Naive thymus-derived CD4-positive, alpha-beta T cell (primary cell): ENCODE measurements around the gene NFATC4. TPM values are rescaled to one million over a fixed set of nuclear protein-coding genes. Genes with fewer than 3 reads are reported as not detected.

Experiments
- ATAC-seq: fragments of 150-1000 bp; cut with Tn5 transposase; 2 replicates; pipeline ENCODE4 v1.10.0; 2021; ENCODE audit warnings: mild to moderate bottlenecking, moderate library complexity
- CTCF ChIA-PET: fragments of 350-600 bp; sonication (Branson Sonifier 250); formaldehyde crosslinking; loops from one replicate; lab custom pipeline; 2021; ENCODE audit warnings: antibody characterized with exemption; lab: Charles Lee
- POLR2A ChIA-PET: fragments of 350-600 bp; sonication (Branson Sonifier 250); formaldehyde crosslinking; loops from one replicate; lab custom pipeline; 2021; ENCODE audit warnings: antibody characterized with exemption, inconsistent platforms; lab: Charles Lee
- DNase-seq, 9 donors: peaks; one replicate each; pipeline versions ENCODE4 v3.0.0 to v3.0.0-alpha.2; 2020 to 2022; ENCODE audit warnings: mixed read lengths in 1 of 9
- H3K27ac ChIP-seq: one replicate; pipeline ENCODE4 v1.7.0; 2013; ENCODE audit warnings: mild to moderate bottlenecking, low read depth, low read length, moderate library complexity
- H3K27me3 ChIP-seq, 2 donors: one replicate each; pipeline ENCODE4 v1.7.0; 2013; ENCODE audit warnings: low read length in 2 of 2, mild to moderate bottlenecking in 2 of 2, moderate library complexity in 2 of 2; ENCODE audit not compliant: control insufficient read depth in 2 of 2, insufficient read depth in 2 of 2
- H3K36me3 ChIP-seq, 3 experiments: 1 replicate in 2 of 3; 2 replicates in 1 of 3; pipeline ENCODE4 v1.7.0; 2013; ENCODE audit warnings: low read length in 3 of 3, mild to moderate bottlenecking in 3 of 3, moderate library complexity in 1 of 3; ENCODE audit not compliant: insufficient read depth in 3 of 3, control insufficient read depth in 2 of 3
- H3K4me1 ChIP-seq, 2 donors: one replicate each; pipeline ENCODE4 v1.7.0; 2013; ENCODE audit warnings: low read length in 2 of 2, mild to moderate bottlenecking in 2 of 2, moderate library complexity in 1 of 2; ENCODE audit not compliant: control insufficient read depth in 2 of 2, insufficient read depth in 2 of 2
- H3K4me3 ChIP-seq: 2 replicates; pipeline ENCODE4 v1.7.0; 2013; ENCODE audit warnings: mild to moderate bottlenecking, low read length
- H3K9me3 ChIP-seq, 3 experiments: 1 replicate in 2 of 3; 2 replicates in 1 of 3; pipeline ENCODE4 v1.7.0; 2013; ENCODE audit warnings: low read length in 3 of 3; ENCODE audit not compliant: control insufficient read depth in 2 of 3
- H3K27ac Mint-ChIP-seq, 9 donors: one replicate each; pipeline ENCODE4 v1.8.0; 2020 to 2022; ENCODE audit warnings: mixed read lengths in 9 of 9, mild to moderate bottlenecking in 8 of 9, moderate library complexity in 5 of 9, inconsistent platforms in 2 of 9
- H3K27me3 Mint-ChIP-seq, 5 donors: one replicate each; pipeline ENCODE4 v1.8.0; 2021 to 2022; ENCODE audit warnings: mixed read lengths in 5 of 5, mild to moderate bottlenecking in 1 of 5
- H3K36me3 Mint-ChIP-seq, 5 donors: one replicate each; pipeline ENCODE4 v1.8.0; 2020 to 2022; ENCODE audit warnings: mixed read lengths in 5 of 5, mild to moderate bottlenecking in 3 of 5, inconsistent platforms in 1 of 5
- H3K4me1 Mint-ChIP-seq, 7 donors: one replicate each; pipeline ENCODE4 v1.8.0; 2020 to 2022; ENCODE audit warnings: mixed read lengths in 7 of 7, mild to moderate bottlenecking in 3 of 7, inconsistent platforms in 1 of 7
- H3K4me3 Mint-ChIP-seq, 10 donors: one replicate each; pipeline ENCODE4 v1.8.0; 2020 to 2022; ENCODE audit warnings: mild to moderate bottlenecking in 10 of 10, mixed read lengths in 10 of 10, moderate library complexity in 6 of 10, inconsistent platforms in 2 of 10
- H3K9me3 Mint-ChIP-seq, 11 donors: one replicate each; pipeline ENCODE4 v1.8.0; 2020 to 2022; ENCODE audit warnings: mixed read lengths in 11 of 11, mild to moderate bottlenecking in 4 of 11, inconsistent platforms in 1 of 11, moderate library complexity in 1 of 11
- intact Hi-C, 2 donors: fragments of 100-400 bp; cut with micrococcal nuclease; formaldehyde crosslinking; loops; one replicate each; pipeline ENCODE4 v1.15.1; 2023
- polyA plus RNA-seq, 2 donors: library from polyadenylated mRNA; unstranded; fragments of 300-500 nt; fragmentation: Illumina TruSeq; gene quantifications; one replicate each; pipeline ENCODE4 v1.2.3, GENCODE V29; 2021
- total RNA-seq, 6 experiments: library from RNA in 5 of 6; stranded (reverse) in 5 of 6; gene quantifications; 1 replicate in 5 of 6; 2 replicates in 1 of 6; pipeline ENCODE4 v1.2.3 and lab custom pipeline; 2021 to 2026

The NFATC4 gene
- total and polyA plus RNA-seq, 7 experiments from 2014 or later, result not detected

- ChIA-PET CTCF (no interaction called here), POLR2A (interaction anchor here (0.7 kb wide), 1 partner anchor 40 kb away, joined by 3 read pairs; no protein-coding TSS in a partner anchor)
- ATAC-seq (no peak), DNase-seq (no peak)
- no peak overlapping the region for H3K4me3 ChIP-seq
- Mint-ChIP-seq H3K4me1 (peaks cover 0 to 6% (median 0%) of the 10 kb centered on the region in 7 donors), H3K4me3 (no peak overlapping the region), H3K9me3 (no peaks in the 10 kb centered on the region), H3K36me3 (no peaks in the 10 kb centered on the region), H3K27me3 (peaks cover 5 to 57% (median 17%) of the 10 kb centered on the region in 5 donors), H3K27ac (no peak overlapping the region)
- no peaks in the 10 kb centered on the region for H3K27me3 ChIP-seq
- intact Hi-C loops, result no loop called here
- H3K9me3 ChIP-seq, result no peaks in the 10 kb centered on the region
- no peaks in the 10 kb centered on the region for H3K4me1 ChIP-seq
- no peak overlapping the region for H3K27ac ChIP-seq
- no peaks in the 10 kb centered on the region for H3K36me3 ChIP-seq
Observed at GRCh38 chr14:24392325-24393091, 24.5 kb downstream of the NFATC4 start.

GRCh38 chr14:24394275-24394674 is 26.3 kb downstream of the NFATC4 start:
- Mint-ChIP-seq H3K27ac (no peak overlapping the region), H3K4me3 (no peak overlapping the region), H3K9me3 (no peaks in the 10 kb centered on the region), H3K4me1 (peaks cover 0 to 9% (median 3%) of the 10 kb centered on the region in 7 donors), H3K27me3 (peaks cover 5 to 49% (median 12%) of the 10 kb centered on the region in 5 donors), H3K36me3 (no peaks in the 10 kb centered on the region)
- no peaks in the 10 kb centered on the region for H3K36me3 ChIP-seq
- H3K27ac ChIP-seq, result no peak overlapping the region
- no peak for ATAC-seq
- POLR2A ChIA-PET, result no interaction called here
- peaks cover 0 to 2% of the 10 kb centered on the region in 2 donors for H3K4me1 ChIP-seq
- DNase-seq, result no peak
- H3K9me3 ChIP-seq, result no peaks in the 10 kb centered on the region
- intact Hi-C loops, result no loop called here
- CTCF ChIA-PET, result no interaction called here
- H3K27me3 ChIP-seq, result no peaks in the 10 kb centered on the region
- H3K4me3 ChIP-seq, result no peak overlapping the region

DNA sequence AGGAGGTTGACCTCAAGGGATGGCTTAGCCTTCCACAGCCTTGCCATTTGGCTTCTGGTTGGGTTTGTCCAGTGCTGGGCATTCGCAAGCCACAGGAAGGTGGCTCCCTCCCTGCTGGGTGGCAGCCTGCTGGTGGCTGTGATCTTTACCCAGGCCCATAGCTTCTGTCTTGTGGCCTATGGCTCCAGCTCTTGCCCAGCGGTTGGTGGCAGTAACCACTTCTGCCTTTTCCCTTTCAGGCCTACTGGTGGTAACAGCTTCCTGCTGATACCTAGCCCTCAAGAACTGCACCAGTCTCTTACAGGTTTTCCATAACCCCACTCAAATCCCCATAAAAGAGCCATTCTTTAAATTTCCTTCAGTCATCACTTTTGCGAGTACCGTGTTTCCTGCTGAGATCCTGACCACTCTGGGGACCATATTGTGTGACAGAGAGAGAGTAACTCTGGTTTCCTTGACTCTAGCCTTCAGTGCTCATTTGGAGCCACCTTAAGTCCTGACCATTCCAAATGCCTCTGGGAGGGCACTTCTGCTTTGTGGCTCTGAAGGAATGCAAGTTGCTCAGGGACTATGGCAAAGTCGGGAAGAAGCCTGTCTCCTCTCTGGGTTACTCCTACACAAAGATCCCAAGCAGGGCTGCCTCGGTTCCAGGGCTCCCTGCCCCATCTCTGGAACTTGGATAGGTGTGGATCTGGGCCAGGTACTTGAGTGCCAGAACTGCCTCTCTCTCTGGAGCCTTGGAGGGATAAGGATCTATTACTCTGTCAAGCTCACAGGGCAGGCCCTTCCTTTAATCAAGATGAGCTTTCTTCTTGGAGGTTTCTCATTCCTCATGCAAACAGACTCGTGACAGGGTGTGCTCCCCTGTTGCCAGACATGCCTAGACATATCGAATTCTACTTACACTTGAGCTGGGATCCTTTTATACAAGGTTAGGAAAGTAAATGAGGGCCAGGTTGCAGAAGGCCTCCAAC is 27.9 kb downstream of the NFATC4 start:
- Mint-ChIP-seq H3K4me1 (peaks cover 0 to 18% (median 9%) of the 10 kb centered on the region in 7 donors), H3K4me3 (no peak overlapping the region), H3K27ac (no peak overlapping the region), H3K27me3 (peaks cover 5 to 50% (median 12%) of the 10 kb centered on the region in 5 donors), H3K36me3 (no peaks in the 10 kb centered on the region), H3K9me3 (no peaks in the 10 kb centered on the region)
- ATAC-seq (peak; percentile 50), DNase-seq (no peak)
- Histone ChIP-seq H3K4me3 (no peak overlapping the region), H3K36me3 (no peaks in the 10 kb centered on the region), H3K27ac (no peak overlapping the region), H3K9me3 (no peaks in the 10 kb centered on the region), H3K27me3 (no peaks in the 10 kb centered on the region), H3K4me1 (peaks cover 0 to 5% of the 10 kb centered on the region in 2 donors)
- CTCF ChIA-PET, result no interaction called here
- POLR2A ChIA-PET, result interaction anchor here (0.7 kb wide), 1 partner anchor 74 kb away, joined by 3 read pairs; no protein-coding TSS in a partner anchor
- intact Hi-C loops, result no loop called here

GRCh38 chr14:24397639-24398292 is 29.8 kb downstream of the NFATC4 start:
- ATAC-seq (no peak), DNase-seq (no peak)
- Histone ChIP-seq H3K4me1 (peaks cover 0 to 5% of the 10 kb centered on the region in 2 donors), H3K9me3 (no peaks in the 10 kb centered on the region), H3K36me3 (no peaks in the 10 kb centered on the region), H3K27ac (no peak overlapping the region), H3K27me3 (no peaks in the 10 kb centered on the region), H3K4me3 (no peak overlapping the region)
- Mint-ChIP-seq H3K36me3 (no peaks in the 10 kb centered on the region), H3K4me3 (peak overlapping the region in 9 of 10 donors; percentile 2 to 73 (median 45)), H3K27ac (peak overlapping the region in 1 of 9 donors; percentile 32), H3K27me3 (peaks cover 0 to 54% (median 8%) of the 10 kb centered on the region in 5 donors), H3K4me1 (peaks cover 0 to 18% (median 15%) of the 10 kb centered on the region in 7 donors), H3K9me3 (no peaks in the 10 kb centered on the region)
- POLR2A ChIA-PET, result no interaction called here
- intact Hi-C loops, result no loop called here
- CTCF ChIA-PET, result no interaction called here

DNA sequence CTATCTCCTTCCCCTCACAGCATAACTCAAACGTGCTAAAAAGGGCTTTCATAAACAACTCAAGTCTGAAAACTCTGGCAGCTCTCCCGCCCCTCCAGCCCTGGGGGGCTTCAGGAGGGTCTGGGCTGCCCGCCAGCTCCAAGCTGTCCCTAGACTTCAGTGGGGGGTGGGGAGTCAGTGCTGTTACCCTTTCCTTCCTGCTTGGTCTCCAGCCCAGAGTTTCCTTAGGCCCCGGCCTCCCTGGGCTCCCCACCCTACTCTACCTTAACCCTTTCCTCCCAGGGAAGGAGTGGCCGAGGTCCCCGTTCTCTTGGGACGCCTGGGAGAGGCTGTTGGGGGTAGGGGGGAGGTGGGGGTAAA is 30.3 kb downstream of the NFATC4 start:
- Histone ChIP-seq H3K4me3 (no peak overlapping the region), H3K9me3 (no peaks in the 10 kb centered on the region), H3K4me1 (peaks cover 0 to 5% of the 10 kb centered on the region in 2 donors), H3K27me3 (no peaks in the 10 kb centered on the region), H3K27ac (no peak overlapping the region), H3K36me3 (no peaks in the 10 kb centered on the region)
- intact Hi-C loops, result no loop called here
- H3K27me3 Mint-ChIP-seq, result peaks cover 0 to 59% (median 8%) of the 10 kb centered on the region in 5 donors
- H3K27ac Mint-ChIP-seq, result no peak overlapping the region
- DNase-seq (no peak), ATAC-seq (no peak)
- POLR2A ChIA-PET, result no interaction called here
- CTCF ChIA-PET, result no interaction called here
- H3K9me3 Mint-ChIP-seq, result no peaks in the 10 kb centered on the region
- H3K4me3 Mint-ChIP-seq, result peak overlapping the region in 6 of 10 donors; percentile 4 to 72 (median 37)
- no peaks in the 10 kb centered on the region for H3K36me3 Mint-ChIP-seq
- peaks cover 0 to 18% (median 15%) of the 10 kb centered on the region in 7 donors for H3K4me1 Mint-ChIP-seq
